Lung microvascular endothelial cell (primary cell): ENCODE results near the gene PNMA8A. TPM values are rescaled to one million over a fixed set of nuclear protein-coding genes. Genes with fewer than 3 reads are reported as not detected.
A peak's percentile ranks its signal among the peaks of the same experiment; 100 is the strongest.

Experiments
- DNase-seq, 2 donors: peaks; one replicate each; pipeline versions ENCODE4 v3.0.0 to v3.0.0-alpha.2; 2010; ENCODE audit warnings: low read depth in 2 of 2
- total RNA-seq: library from RNA; depleted of rRNA; stranded (reverse); fragments of >200 nt; gene quantifications from 2 replicates; pipeline ENCODE4 v1.2.1, GENCODE V29; 2014

Gene PNMA8A
- total RNA-seq, 1 donor from 2014 or later = not detected

GRCh38 chr19:46492841-46493235 is 21.5 kb upstream of the PNMA8A start:
- DNase-seq = no peak

- DNase-seq = no peak
Measured at GRCh38 chr19:46491975-46492682, 20.8 kb upstream of the PNMA8A start.

DNA sequence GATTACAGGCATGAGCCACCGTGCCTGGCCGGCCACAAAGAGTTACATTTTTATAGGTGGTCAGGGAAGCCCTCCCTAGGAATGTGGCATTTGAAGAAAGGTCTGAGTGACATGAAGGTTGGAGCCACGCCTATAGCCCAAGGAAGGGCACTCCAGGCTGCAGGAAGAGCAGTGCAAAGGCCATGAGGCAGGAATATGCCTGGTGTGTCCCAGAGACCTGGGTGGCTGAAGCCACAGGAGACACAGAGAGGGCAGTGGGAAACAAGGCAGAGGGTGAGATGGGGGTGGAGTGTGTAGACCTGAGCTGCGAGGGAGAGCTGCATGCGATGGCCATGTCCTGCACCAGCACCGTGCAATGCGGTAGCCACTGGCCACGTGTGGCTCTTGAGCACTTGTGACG is 19.4 kb upstream of the PNMA8A start:
- no peak for DNase-seq

DNA sequence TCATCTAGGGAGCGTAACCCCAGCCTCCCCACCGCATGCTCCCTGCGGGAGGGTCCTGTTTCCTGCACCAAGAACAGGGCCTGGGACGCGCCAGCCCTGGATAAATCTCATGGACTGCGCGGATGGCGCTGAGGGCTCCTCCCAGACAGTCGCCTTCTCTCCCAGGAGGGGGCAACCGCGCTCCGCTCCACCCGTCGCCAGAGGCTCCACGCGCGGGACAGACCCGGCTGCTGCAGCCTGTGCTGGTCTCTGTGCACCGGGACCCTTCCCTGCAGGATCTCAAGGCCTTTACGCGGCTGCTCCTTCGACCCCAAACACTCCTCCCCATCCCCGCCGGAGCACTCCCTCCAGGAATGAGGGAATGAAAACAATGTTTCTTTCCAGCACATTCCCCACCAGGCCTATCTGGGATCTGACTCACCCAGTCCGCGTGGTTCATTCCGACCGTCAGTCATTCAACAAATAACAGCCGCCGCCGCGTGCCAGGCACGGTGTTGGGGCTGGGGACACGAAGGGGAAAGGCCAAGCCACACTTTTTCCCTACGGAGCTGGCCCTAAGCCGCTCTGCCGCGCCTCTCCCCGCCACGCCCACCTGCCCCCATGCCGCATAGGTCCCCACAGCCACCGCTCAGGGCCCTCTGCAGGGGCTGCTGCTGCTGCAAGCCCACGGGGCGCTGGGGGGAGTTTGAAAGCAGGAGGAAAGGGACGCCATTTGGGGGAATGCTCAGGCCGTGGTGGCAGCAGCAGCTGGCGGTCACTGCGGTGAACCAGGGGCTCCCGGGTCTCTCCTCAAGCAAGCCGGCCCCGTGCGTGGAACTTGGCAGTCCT is 18.3 kb upstream of the PNMA8A start:
- peak; percentile 38 to 57 for DNase-seq

- DNase-seq = no peak
Measured at GRCh38 chr19:46488551-46488950, 17.2 kb upstream of the PNMA8A start.

DNA sequence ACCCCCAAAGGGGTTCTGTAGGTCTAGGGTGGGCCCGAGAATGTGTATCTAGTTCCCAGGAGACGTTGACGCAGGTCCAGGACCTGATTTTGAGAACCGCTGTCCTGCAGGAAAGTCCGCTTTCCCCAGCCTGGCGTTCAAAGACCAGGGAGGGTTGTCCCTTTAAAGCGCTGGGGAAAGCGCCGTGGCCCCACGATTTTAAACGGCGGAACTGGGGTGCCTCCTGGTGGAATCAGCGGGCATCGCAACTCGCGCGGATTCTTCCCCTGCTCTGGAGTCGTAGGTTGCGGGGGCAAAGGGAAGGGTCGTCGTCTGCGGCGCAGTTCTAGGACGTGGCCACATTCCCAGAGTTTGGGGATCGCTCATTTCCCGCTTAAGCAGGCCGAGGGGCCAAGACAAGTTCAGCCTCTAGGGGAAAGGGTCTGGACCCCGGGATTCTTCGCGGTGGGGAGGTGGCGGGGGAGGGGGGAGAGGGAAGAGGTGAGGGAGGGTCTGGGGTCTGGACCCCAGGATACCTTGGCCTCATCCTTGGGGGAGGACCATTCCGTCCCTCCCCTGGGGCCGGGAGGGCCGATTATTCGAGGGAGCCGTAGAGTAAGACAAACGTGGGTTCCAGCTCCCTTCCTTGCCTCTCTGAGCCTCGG is 16.6 kb upstream of the PNMA8A start:
- peak; percentile 58 to 71 for DNase-seq

DNA sequence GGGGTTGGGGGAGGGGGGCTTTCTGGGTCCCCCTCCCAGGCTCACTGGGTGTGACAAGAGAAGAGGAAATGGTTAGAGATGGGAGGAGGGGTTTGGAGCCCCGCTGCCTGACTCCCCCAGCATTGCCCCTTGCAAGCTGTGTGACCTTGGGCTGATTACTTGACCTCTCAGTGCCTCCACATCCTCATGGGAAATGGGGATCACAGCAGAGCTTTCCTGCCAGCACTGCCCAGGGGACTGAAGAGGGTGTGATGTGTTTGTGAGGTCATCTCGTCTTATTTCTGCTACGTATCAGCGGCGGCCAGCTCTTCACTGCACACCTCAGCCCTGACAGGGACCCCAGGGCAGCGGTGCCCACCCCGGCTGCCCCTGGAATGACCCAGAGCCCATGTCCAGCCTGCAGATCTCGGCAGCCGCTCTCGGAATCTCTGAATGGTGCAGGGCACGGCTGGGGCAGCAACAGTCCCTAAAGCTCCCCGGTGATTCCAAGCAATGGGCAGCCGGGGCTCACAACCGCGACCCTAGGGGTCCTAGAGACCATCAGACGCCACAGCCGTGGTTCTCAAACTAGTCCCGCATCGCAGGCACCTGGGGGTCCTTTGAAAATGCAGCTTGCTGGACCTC is 15.9 kb upstream of the PNMA8A start:
- DNase-seq = peak in 1 of 2 donors; percentile 33

- DNase-seq = no peak
Measured at GRCh38 chr19:46486358-46486757, 15.0 kb upstream of the PNMA8A start.

- no peak for DNase-seq
Measured at GRCh38 chr19:46484656-46485055, 13.3 kb upstream of the PNMA8A start.

DNA sequence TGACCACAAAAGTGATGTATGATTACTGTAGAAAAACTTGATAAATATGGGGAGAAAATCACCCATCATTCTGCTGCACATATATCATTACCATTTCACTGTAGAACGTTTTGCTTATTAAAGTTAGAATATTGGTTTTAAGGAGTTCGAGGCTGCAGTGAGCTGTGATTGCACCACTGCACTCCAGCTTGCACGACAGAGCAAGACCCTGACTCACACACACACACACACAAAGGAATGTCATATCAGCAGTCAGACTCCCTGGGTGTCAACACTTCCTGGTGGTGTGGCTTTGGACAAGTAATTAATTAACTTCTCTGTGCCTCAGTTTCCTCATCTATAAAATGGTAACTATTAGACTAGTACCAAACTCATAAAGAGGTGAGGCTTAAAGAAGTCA is 11.3 kb upstream of the PNMA8A start:
- no peak for DNase-seq

DNA sequence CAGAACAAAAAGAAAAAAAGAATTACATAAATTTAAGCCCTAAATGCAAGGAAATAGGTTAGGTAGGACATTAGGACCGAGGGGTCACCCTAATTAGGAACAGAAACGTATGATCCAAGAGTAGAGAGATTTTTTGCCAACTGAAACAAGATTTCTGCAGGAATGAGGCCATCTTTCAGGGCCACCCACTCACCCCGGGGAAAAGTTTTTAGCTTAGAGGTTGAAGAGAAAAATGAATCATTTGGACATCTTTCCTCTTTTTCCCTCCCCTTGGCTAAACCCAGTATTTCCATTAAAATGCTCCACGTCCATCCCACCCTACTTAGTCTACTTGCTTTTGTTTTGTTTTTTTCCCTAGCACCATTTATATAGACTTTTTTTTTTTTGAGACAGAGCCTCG is 10.6 kb upstream of the PNMA8A start:
- DNase-seq = no peak

- DNase-seq = no peak
Measured at GRCh38 chr19:46481223-46481848, 10.0 kb upstream of the PNMA8A start.

- no peak for DNase-seq
Measured at GRCh38 chr19:46480415-46480814, 9.1 kb upstream of the PNMA8A start.

GRCh38 chr19:46478356-46478986 is 7.1 kb upstream of the PNMA8A start:
- DNase-seq = peak; percentile 24 to 45

DNA sequence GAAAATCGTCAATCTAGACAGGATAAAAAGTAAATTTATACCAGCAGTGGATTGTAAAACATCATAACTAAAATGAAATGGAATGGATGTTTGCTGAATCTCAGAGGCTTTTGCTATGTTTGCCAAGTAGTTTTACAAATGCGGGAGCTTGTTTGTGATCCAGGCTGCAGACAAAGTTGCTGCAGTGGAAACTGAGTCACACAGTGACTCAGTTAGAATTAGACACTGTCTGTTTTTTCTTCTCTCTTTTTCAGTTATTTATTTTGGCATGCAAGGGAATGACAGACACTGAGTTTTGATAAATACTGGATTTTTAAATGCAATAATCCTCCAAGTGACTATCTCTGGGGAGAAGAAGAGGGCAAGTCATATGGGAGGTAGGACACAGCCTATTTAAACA is 4.6 kb upstream of the PNMA8A start:
- DNase-seq = no peak

DNA sequence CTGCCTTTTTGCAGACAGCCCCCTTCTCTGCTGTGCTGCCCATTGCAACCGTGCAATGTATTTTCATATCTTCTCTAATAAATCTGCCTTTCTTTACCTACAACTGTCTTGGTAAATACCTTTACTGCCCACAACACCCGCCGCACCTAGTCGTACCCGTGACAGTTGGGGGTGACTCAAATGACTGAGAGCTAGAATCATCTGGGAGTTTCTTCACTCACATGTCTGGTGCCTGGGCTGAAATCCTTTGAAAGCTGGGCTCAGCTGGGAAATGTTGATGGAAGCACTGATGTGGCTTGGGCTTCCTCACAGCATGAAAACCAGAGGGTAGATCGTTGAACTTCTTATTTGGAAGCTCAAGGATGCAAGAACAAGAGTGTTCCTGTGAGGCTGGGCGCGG is 2.8 kb upstream of the PNMA8A start:
- DNase-seq = no peak

- DNase-seq = no peak
Measured at GRCh38 chr19:46472592-46472991, 1.2 kb upstream of the PNMA8A start.

GRCh38 chr19:46471811-46472543 is 614 bp upstream of the PNMA8A start:
- DNase-seq = no peak

GRCh38 chr19:46470376-46470775 is 987 bp downstream of the PNMA8A start:
- DNase-seq = no peak

DNA sequence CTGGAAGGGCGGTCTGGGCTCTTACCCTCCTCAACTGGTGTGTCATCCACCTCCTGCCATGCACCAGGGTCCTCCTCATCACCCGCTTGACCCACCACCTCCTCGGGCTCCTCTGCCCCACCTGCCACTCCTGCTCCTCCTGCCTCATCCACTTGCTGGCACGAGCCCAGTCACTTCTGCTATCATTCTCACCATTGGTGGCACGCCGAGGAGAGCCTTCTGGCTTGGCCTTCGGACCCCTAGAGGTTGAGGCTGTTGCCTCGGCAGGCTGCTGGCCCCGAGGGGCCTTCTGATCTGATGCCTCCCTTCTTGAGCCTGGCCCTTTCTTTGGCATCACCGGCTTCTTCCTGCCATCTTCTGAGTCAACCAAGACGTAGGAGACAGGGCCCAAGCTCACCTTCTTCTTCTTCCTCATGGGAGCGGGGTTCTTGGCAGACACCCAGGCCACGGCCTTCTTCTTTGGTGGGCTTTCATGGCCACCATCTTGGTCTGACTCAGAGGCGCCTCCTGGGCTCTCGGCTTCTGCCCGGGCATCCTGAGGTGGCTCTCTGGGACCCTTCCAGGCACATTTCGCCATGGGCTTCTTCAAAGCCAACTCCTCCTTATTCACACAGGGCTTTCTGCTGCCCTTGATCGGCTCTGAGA is 1.7 kb downstream of the PNMA8A start:
- no peak for DNase-seq
